ENCODE measurements around the gene TEC.

DNA sequence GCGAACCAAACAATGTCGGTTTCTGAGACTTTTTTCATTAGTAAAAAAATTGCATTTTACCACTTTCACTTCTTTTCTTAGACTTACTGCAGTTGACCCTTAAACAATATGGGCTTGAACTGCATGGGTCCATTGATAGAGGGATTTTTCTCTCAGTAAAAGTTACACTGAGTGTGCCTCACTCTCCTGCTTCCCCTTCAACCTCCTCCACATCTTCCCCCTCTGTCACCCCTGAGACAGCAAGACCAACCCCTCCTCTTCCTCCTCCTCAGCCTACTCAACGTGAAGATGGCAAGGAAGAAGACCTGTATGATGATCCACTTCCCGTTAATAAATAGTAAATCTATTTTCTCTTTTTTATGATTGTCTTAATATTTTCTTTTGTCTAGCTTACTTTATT lies 43.4 kb downstream of the TEC start:
- TF ChIP-seq, protein P1, sequence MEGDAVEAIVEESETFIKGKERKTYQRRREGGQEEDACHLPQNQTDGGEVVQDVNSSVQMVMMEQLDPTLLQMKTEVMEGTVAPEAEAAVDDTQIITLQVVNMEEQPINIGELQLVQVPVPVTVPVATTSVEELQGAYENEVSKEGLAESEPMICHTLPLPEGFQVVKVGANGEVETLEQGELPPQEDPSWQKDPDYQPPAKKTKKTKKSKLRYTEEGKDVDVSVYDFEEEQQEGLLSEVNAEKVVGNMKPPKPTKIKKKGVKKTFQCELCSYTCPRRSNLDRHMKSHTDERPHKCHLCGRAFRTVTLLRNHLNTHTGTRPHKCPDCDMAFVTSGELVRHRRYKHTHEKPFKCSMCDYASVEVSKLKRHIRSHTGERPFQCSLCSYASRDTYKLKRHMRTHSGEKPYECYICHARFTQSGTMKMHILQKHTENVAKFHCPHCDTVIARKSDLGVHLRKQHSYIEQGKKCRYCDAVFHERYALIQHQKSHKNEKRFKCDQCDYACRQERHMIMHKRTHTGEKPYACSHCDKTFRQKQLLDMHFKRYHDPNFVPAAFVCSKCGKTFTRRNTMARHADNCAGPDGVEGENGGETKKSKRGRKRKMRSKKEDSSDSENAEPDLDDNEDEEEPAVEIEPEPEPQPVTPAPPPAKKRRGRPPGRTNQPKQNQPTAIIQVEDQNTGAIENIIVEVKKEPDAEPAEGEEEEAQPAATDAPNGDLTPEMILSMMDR (IDR thresholded peaks at IDR 0.05): no peak
- TF ChIP-seq POLR2A (IDR thresholded peaks at IDR 0.05): no peak
